Measurements from ENCODE around the gene ERBB4. TPM values are rescaled to one million over a fixed set of nuclear protein-coding genes. Genes with fewer than 3 reads are reported as not detected.

The ERBB4 gene
- polyA plus RNA-seq, 1 of the 3 experiments (the other 2 are of a cell fraction): 0.05 TPM

DNA sequence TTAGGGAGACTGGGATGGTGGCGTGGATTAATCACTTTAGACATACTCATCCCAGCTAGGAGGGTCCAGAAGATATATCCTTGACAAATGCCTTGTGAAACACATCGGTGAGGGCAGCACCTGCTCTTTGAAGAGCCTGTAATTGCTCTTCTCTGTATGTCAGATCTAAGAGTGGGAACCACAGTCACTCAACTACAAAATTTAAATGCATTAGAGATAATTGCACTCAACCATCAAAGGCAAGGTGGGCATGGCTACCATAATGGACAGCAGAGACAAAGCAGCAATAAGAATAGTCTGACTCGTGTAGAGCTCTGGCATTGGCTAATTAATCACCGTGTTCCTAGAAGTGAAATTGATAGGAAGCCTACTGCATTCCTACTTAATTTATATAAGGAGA lies 96.8 kb downstream of the ERBB4 start:
- Histone ChIP-seq H3F3A (replicated peaks; ENCODE audit: insufficient read depth) (no peaks in the 10 kb centered on the region), H3K79me2 (ENCODE audit: insufficient read depth) (no peaks in the 10 kb centered on the region), H3K9ac (no peak overlapping the region), H3K4me3 (ENCODE audit: low read depth in 2 of 2, low read length in 1 of 2) (no peak overlapping the region), H3K27ac (ENCODE audit: low read depth in 2 of 2, low read length in 1 of 2) (no peak overlapping the region), H4K20me1 (ENCODE audit: insufficient read depth) (no peaks in the 10 kb centered on the region), H3K9me2 (no peaks in the 10 kb centered on the region), H3K4me2 (no peak overlapping the region), H3K27me3 (ENCODE audit: insufficient read depth) (no peaks in the 10 kb centered on the region), H3K36me3 (replicated peaks in 1 of 2; ENCODE audit: control insufficient read depth in 1 of 2, insufficient read depth in 2 of 2, low read length in 1 of 2) (no peaks in the 10 kb centered on the region), H3K4me1 (ENCODE audit: control insufficient read depth in 1 of 2, insufficient read depth in 2 of 2, low read depth in 1 of 2, low read length in 1 of 2) (no peaks in the 10 kb centered on the region), H2AFZ (ENCODE audit: low read depth) (no peak overlapping the region), H3K9me3 (no peaks in the 10 kb centered on the region)
- POLR2A ChIA-PET: no interaction called here
- DNase-seq: no peak
- CTCF ChIA-PET: no interaction called here
- WGBS (ENCODE audit: low lambda C conversion rate): 46% methylated on average over 4 of the region's 4 CpGs
- TF ChIP-seq, protein P1, sequence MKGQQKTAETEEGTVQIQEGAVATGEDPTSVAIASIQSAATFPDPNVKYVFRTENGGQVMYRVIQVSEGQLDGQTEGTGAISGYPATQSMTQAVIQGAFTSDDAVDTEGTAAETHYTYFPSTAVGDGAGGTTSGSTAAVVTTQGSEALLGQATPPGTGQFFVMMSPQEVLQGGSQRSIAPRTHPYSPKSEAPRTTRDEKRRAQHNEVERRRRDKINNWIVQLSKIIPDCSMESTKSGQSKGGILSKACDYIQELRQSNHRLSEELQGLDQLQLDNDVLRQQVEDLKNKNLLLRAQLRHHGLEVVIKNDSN (IDR thresholded peaks at IDR 0.05; ENCODE audit: borderline replicate concordance, low read depth): no peak
- TF ChIP-seq SIN3A (IDR thresholded peaks at IDR 0.05; ENCODE audit: borderline replicate concordance, low read depth, low read length) (no peak), FOSL2 (IDR thresholded peaks at IDR 0.05; ENCODE audit: borderline replicate concordance, low read depth) (no peak), FOXM1 (IDR thresholded peaks at IDR 0.05; ENCODE audit: low read depth) (no peak)
- TF ChIP-seq, protein P2, sequence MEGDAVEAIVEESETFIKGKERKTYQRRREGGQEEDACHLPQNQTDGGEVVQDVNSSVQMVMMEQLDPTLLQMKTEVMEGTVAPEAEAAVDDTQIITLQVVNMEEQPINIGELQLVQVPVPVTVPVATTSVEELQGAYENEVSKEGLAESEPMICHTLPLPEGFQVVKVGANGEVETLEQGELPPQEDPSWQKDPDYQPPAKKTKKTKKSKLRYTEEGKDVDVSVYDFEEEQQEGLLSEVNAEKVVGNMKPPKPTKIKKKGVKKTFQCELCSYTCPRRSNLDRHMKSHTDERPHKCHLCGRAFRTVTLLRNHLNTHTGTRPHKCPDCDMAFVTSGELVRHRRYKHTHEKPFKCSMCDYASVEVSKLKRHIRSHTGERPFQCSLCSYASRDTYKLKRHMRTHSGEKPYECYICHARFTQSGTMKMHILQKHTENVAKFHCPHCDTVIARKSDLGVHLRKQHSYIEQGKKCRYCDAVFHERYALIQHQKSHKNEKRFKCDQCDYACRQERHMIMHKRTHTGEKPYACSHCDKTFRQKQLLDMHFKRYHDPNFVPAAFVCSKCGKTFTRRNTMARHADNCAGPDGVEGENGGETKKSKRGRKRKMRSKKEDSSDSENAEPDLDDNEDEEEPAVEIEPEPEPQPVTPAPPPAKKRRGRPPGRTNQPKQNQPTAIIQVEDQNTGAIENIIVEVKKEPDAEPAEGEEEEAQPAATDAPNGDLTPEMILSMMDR (IDR thresholded peaks at IDR 0.05): no peak
- TF ChIP-seq, protein P3, sequence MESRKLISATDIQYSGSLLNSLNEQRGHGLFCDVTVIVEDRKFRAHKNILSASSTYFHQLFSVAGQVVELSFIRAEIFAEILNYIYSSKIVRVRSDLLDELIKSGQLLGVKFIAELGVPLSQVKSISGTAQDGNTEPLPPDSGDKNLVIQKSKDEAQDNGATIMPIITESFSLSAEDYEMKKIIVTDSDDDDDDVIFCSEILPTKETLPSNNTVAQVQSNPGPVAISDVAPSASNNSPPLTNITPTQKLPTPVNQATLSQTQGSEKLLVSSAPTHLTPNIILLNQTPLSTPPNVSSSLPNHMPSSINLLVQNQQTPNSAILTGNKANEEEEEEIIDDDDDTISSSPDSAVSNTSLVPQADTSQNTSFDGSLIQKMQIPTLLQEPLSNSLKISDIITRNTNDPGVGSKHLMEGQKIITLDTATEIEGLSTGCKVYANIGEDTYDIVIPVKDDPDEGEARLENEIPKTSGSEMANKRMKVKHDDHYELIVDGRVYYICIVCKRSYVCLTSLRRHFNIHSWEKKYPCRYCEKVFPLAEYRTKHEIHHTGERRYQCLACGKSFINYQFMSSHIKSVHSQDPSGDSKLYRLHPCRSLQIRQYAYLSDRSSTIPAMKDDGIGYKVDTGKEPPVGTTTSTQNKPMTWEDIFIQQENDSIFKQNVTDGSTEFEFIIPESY (IDR thresholded peaks at IDR 0.05; ENCODE audit: borderline replicate concordance, low read depth): no peak
- TF ChIP-seq, protein P4, sequence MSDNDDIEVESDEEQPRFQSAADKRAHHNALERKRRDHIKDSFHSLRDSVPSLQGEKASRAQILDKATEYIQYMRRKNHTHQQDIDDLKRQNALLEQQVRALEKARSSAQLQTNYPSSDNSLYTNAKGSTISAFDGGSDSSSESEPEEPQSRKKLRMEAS (IDR thresholded peaks at IDR 0.05; ENCODE audit: low read depth): no peak

DNA sequence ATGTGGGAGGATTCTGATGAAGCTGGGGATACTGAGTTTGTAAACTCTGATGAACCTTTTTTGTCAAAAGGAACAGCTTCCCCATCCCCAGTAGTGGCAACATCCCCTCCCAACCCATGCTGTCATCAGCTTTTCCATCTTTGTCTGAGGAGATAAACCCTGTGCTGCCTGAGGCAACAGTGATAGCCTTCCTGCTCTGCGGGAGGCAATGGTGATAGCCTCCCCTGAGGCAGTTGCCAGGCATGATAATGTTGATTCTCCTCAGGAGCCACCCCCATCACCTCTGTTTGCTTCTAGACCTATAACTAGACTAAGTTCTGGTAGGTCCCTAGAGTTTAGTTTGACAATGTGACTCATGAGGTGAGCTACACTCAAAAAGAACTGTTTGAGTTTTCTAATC lies 97.5 kb downstream of the ERBB4 start:
- CTCF ChIA-PET: no interaction called here
- TF ChIP-seq, protein P5, sequence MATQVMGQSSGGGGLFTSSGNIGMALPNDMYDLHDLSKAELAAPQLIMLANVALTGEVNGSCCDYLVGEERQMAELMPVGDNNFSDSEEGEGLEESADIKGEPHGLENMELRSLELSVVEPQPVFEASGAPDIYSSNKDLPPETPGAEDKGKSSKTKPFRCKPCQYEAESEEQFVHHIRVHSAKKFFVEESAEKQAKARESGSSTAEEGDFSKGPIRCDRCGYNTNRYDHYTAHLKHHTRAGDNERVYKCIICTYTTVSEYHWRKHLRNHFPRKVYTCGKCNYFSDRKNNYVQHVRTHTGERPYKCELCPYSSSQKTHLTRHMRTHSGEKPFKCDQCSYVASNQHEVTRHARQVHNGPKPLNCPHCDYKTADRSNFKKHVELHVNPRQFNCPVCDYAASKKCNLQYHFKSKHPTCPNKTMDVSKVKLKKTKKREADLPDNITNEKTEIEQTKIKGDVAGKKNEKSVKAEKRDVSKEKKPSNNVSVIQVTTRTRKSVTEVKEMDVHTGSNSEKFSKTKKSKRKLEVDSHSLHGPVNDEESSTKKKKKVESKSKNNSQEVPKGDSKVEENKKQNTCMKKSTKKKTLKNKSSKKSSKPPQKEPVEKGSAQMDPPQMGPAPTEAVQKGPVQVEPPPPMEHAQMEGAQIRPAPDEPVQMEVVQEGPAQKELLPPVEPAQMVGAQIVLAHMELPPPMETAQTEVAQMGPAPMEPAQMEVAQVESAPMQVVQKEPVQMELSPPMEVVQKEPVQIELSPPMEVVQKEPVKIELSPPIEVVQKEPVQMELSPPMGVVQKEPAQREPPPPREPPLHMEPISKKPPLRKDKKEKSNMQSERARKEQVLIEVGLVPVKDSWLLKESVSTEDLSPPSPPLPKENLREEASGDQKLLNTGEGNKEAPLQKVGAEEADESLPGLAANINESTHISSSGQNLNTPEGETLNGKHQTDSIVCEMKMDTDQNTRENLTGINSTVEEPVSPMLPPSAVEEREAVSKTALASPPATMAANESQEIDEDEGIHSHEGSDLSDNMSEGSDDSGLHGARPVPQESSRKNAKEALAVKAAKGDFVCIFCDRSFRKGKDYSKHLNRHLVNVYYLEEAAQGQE (IDR thresholded peaks at IDR 0.05; ENCODE audit: low read depth, low read length): no peak
- TF ChIP-seq, protein P6, sequence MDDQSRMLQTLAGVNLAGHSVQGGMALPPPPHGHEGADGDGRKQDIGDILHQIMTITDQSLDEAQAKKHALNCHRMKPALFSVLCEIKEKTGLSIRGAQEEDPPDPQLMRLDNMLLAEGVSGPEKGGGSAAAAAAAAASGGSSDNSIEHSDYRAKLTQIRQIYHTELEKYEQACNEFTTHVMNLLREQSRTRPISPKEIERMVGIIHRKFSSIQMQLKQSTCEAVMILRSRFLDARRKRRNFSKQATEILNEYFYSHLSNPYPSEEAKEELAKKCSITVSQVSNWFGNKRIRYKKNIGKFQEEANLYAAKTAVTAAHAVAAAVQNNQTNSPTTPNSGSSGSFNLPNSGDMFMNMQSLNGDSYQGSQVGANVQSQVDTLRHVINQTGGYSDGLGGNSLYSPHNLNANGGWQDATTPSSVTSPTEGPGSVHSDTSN (IDR thresholded peaks at IDR 0.05): no peak
- TF ChIP-seq EP300 (IDR thresholded peaks at IDR 0.05; ENCODE audit: borderline replicate concordance in 1 of 2, low read depth in 1 of 2, low read length in 1 of 2): no peak
- TF ChIP-seq RCOR1 (IDR thresholded peaks at IDR 0.05; ENCODE audit: low read length): no peak
- TF ChIP-seq TCF12 (IDR thresholded peaks at IDR 0.05): no peak
- no peak for TF ChIP-seq SMC3 (IDR thresholded peaks at IDR 0.05; ENCODE audit: low read depth, low read length)
- no peak for TF ChIP-seq SIN3A (IDR thresholded peaks at IDR 0.05; ENCODE audit: borderline replicate concordance, low read depth, low read length)
- no peak for TF ChIP-seq RAD21 (IDR thresholded peaks at IDR 0.05; ENCODE audit: low read length)
- TF ChIP-seq, protein P2 (IDR thresholded peaks at IDR 0.05): no peak
- no peak for TF ChIP-seq JUND (IDR thresholded peaks at IDR 0.05)
- TF ChIP-seq CHD2 (IDR thresholded peaks at IDR 0.05; ENCODE audit: low read length, partially characterized antibody): no peak

More for the DNA sequence above, 97.5 kb downstream of the ERBB4 start:
- H3K27me3 ChIP-seq (ENCODE audit: insufficient read depth): no peaks in the 10 kb centered on the region
- no peak overlapping the region for H3K27ac ChIP-seq (ENCODE audit: low read depth in 2 of 2, low read length in 1 of 2)
- POLR2A ChIA-PET: no interaction called here
- H3K9ac ChIP-seq: no peak overlapping the region
- no peaks in the 10 kb centered on the region for H3K79me2 ChIP-seq (ENCODE audit: insufficient read depth)
- H3K9me3 ChIP-seq: no peaks in the 10 kb centered on the region
- H3K4me2 ChIP-seq: no peak overlapping the region
- H4K20me1 ChIP-seq (ENCODE audit: insufficient read depth): no peaks in the 10 kb centered on the region
- WGBS (ENCODE audit: low lambda C conversion rate): 30% methylated on average over 1 of the region's 1 CpG
- no peaks in the 10 kb centered on the region for H3F3A ChIP-seq (replicated peaks; ENCODE audit: insufficient read depth)
- H3K4me1 ChIP-seq (ENCODE audit: control insufficient read depth in 1 of 2, insufficient read depth in 2 of 2, low read depth in 1 of 2, low read length in 1 of 2): no peaks in the 10 kb centered on the region
- no peak overlapping the region for H2AFZ ChIP-seq (ENCODE audit: low read depth)
- no peak overlapping the region for H3K4me3 ChIP-seq (ENCODE audit: low read depth in 2 of 2, low read length in 1 of 2)
- H3K9me2 ChIP-seq: no peaks in the 10 kb centered on the region
- no peaks in the 10 kb centered on the region for H3K36me3 ChIP-seq (replicated peaks in 1 of 2; ENCODE audit: control insufficient read depth in 1 of 2, insufficient read depth in 2 of 2, low read length in 1 of 2)
- no peak for DNase-seq

Measured in SK-N-SH (cell line).